Stimulated activated CD8-positive, alpha-beta memory T cell treated with anti-CD3 and anti-CD28 coated beads, Interleukin-4, amount 100 ng/mL, for 1 hour (primary cell): Measurements from ENCODE around the gene DCLK2.

Source experiments
- DNase-seq, 2 donors: peaks; one replicate each; pipeline ENCODE4 v3.0.0-alpha.2; 2020; ENCODE audit warnings: low read depth in 2 of 2, low spot score in 1 of 2

DCLK2 gene

GRCh38 chr4:150115851-150116250 is 37.6 kb downstream of the DCLK2 start:
- DNase-seq: no peak

- DNase-seq: no peak
Measured at GRCh38 chr4:150116506-150116905, 38.3 kb downstream of the DCLK2 start.

- DNase-seq: no peak
Measured at GRCh38 chr4:150117094-150117493, 38.8 kb downstream of the DCLK2 start.

GRCh38 chr4:150117629-150118028 is 39.4 kb downstream of the DCLK2 start:
- no peak for DNase-seq

GRCh38 chr4:150119492-150119891 is 41.2 kb downstream of the DCLK2 start:
- DNase-seq: no peak

- no peak for DNase-seq
Measured at GRCh38 chr4:150123087-150123486, 44.8 kb downstream of the DCLK2 start.

- no peak for DNase-seq
Measured at GRCh38 chr4:150123796-150124677, 45.8 kb downstream of the DCLK2 start.

GRCh38 chr4:150126201-150126863 is 48.1 kb downstream of the DCLK2 start:
- DNase-seq: no peak

- DNase-seq: no peak
Measured at GRCh38 chr4:150126864-150127203, 48.6 kb downstream of the DCLK2 start.

GRCh38 chr4:150127757-150128156 is 49.5 kb downstream of the DCLK2 start:
- no peak for DNase-seq

GRCh38 chr4:150130933-150131332 is 52.7 kb downstream of the DCLK2 start:
- no peak for DNase-seq

- no peak for DNase-seq
Measured at GRCh38 chr4:150131581-150132228, 53.5 kb downstream of the DCLK2 start.

- no peak for DNase-seq
Measured at GRCh38 chr4:150133605-150134004, 55.4 kb downstream of the DCLK2 start.

- no peak for DNase-seq
Measured at GRCh38 chr4:150135134-150135772, 57.0 kb downstream of the DCLK2 start.

- DNase-seq: no peak
Measured at GRCh38 chr4:150136036-150136435, 57.8 kb downstream of the DCLK2 start.

- no peak for DNase-seq
Measured at GRCh38 chr4:150136481-150136880, 58.2 kb downstream of the DCLK2 start.

GRCh38 chr4:150139297-150139865 is 61.1 kb downstream of the DCLK2 start:
- DNase-seq: no peak

GRCh38 chr4:150140774-150141400 is 62.6 kb downstream of the DCLK2 start:
- no peak for DNase-seq

GRCh38 chr4:150141756-150142155 is 63.5 kb downstream of the DCLK2 start:
- no peak for DNase-seq

- no peak for DNase-seq
Measured at GRCh38 chr4:150142831-150143230, 64.6 kb downstream of the DCLK2 start.
